ENCODE data around the gene SETDB1.

SETDB1 gene

DNA sequence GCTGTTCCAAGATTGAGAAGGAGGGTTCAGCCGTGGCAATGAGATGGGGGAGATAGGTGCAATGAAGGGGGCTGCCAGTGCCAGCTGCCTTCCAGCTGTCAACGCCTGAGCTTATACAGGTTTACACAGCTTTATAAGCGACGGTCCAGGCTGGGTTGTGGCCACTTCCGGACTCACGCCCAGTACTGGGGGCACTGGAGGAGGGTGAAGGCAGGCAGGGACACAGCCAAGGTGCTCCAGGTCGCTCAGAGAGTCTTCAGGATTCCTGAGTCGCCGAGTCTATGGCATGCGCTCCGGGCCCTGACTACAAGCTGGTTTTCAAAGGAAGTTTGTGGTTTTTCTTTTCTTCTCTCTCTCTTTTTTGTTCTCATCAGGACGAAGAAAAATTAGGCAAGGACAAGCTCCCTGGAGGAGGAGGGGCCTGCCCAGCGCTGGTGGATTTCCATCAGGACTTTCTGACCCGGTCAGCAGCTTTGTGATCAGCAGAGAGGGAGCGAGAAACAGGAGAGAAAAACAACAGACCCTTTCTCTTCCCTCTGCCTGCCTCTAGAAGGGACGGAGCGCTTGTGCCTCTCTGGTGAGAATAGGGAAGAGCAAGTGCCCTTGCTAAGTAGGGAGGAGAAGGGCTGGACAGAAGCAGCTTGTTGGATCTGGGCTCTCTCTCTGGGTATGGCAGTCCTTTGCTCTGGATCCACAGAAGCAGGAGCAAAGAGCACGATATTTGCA, 80.3 kb downstream of the SETDB1 start, which contains the start of gene MINDY1:
MINDY1 (minus strand) TSS at position 576 of the 726 bp plus-strand sequence. CDS start 4,285 bp downstream, outside the sequence.
- peak; percentile 66 for DNase-seq

DNA sequence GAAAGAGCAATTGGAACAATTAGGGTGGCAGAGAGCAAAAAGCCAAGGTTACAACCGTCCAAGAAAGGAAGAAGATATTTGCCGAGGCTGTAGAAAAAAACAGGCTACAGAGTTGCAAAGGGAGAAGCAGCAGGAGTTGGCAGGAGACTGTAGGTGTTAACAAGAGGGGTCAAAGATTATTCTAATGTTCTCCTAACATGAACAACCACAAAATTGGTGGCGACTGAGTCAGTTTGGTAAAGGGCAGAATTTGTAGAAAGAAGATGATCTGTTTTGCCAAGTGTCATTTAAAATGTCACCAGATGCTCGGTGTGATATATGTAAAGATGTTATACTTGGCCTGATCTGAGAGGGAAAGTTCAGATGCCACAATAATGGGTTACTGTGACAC, 81.7 kb downstream of the SETDB1 start:
- DNase-seq: no peak

DNA sequence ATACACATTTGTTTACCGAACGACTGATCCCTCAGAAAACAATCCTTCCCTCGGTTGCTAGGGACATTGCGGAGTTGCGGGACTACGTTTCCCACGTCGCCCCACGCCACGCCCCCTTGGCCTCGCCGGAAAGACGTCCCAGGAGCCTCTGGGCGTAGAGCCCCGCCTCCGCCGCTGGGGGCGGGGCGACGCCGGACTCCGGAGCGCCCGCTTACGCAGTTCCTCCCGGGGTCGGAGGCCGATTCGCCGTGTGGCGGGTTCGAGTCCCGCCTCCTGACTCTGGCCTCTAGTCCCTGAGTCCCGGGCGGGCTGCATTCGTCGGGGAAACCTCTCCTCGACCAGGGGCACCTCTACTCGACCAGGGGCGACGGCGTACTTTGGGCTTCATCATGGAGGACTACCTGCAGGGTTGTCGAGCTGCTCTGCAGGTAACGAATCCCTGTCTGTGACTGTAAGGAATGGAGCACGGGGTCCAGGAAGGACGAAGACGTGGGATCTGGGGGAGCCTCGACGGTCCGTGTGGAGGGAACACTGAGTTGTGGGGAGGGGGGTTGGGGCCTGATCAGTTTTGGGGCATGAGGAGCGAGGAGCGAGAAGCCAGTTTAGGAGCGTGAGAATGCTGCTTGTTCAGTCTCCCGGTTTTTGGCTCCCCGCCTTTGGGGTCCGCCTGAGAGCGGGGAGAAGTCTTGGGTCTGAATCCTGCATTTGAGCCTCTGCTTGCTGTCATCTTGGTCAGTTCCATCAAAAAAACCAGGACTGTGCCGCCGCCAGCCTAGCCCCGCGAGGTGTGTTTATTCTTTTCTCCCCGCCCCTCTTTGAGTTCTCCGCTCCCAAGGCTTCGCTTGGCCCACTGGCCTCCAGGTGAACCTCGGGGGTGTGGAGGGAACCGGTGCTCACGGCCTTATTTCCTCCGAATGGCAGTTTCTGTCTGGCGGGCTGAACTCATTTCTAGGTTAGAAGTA, 82.4 kb downstream of the SETDB1 start, which contains the start of gene PRUNE1:
PRUNE1 (plus strand) TSS at position 206 of the 962 bp plus-strand sequence; CDS start at position 390, 184 bp downstream.
- DNase-seq: peak; percentile 97

DNA sequence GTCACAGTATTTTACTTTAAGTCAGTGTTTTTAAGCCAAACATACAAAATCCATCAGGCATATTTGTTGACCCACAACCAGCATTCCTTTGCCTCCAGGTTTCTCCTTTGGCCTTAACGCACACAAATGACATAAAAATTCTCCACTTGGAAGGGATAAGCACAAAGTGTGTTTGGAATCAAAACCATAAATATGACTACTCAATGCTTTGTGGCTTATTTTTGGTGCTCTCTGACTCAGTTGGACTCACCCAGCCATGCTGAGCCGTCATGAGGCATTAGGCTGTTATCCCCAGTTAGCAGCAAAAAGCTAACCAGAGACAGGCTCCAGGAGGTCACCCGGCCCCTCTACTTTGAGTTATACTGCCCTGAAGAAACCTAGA, 83.0 kb downstream of the SETDB1 start:
- DNase-seq: no peak

DNA sequence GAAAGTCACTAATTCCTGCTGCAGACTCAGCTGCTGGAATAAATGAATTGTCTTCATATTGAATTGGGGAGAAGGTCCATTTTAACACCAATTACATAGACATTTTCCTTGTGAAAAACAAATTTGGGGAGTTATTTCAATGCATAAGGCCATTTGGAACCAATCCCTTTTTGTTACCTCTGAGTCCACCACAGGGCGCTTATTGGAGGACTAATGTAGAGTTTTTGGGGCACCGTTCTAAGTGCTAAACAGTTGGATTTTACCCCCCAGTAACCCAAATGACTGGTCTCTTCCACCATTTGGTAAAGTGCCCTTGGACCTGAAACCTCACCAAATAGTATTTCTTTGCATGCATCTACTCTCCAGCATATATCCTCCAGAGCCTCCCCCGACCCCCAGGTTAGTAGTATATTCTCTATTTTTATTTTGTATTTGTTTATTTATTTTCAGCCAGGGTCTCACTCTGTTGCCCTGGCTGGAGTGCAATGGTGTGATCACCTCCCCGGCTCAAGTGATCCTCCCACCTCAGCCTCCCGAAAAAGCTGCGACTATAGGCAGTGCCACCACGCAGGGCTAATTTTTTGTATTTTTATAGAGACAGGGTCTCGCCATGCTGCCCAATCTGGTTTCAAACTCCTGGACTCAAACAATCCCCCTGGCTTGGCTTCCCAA, 83.6 kb downstream of the SETDB1 start:
- no peak for DNase-seq

DNA sequence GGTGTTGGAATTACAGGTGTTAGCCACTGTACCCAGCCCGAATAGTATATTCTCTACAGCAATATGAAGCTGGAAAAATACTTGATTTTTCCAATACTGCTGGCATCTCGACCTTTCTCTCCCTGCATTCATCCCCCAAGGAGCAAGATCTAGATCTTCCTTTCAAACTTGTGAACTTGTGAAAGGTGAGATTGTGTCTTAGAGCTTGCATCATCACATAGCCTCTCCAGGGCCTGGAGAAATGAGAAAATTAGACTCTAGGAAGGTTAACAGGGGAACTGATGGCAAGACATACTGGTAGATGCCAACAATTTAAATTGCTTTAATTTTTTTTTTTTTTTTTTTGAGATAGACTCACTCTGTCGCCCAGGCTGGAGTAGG, 84.2 kb downstream of the SETDB1 start:
- no peak for DNase-seq

DNA sequence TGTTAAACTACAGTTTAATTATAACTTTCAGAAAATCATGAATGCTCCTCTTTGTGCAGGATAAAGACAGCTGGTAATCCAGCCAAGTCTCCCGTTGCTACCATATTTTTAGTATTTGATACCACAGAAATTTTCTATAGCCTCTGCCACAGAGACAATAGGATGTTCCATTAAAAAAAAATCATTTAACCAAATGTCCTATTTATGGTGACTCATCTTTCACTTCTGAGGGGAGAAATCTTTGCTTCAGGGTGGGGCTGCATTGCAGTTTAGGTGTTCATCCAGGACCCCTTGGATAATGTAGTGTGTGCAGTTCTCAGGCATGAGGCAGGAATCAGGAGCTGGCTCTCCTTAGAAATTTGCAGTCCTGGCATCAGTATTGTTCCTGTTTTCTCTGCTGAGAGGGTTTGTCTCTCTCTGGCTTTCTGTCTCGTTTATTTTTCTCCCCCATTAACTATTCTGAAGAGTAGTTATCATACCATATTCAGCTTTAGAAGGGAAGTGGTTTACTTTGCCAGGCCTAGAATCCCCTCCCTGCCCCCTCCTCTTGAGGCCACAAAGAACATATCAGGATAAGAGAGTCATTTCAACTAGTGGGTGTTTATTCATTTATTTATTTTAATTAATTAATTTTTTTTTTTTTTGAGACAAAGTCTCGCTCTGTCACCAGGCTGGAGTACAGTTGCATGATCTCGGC, 85.1 kb downstream of the SETDB1 start:
- DNase-seq: no peak

DNA sequence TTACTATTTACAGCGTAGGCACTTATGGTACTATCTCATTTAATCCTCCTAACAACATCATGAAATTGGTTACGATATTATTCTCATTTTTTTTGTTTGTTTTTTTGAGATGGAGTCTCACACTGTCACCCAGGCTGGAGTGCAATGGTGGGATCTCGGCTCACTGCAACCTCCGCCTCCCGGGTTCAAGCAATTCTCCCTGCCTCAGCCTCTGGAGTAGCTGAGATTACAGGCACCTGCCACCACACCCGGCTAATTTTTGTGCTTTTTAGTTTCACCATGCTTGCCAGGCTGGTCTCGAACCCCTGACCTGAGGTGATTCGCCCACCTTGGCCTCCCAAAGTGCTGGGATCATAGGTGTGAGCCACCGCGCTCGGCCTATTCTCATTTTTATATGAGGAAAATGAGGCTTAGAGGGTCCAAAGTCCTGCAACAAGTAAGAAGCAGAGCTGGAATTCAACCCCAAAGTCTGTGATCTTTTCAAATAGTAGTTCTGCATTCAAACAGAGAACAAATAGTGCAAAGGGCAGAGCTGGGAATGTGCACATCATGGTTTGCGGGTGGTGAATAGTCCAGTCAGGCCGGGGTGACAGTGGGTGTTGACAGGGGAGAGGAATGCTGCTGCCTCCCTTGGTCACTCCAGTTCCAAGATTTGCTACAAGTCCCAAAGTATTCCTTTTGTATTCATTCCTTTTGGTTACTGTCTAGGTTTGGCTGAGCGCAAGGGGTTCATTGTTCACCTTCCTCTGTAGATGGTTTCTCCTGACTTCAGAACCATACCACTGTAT, 86.7 kb downstream of the SETDB1 start:
- no peak for DNase-seq

DNA sequence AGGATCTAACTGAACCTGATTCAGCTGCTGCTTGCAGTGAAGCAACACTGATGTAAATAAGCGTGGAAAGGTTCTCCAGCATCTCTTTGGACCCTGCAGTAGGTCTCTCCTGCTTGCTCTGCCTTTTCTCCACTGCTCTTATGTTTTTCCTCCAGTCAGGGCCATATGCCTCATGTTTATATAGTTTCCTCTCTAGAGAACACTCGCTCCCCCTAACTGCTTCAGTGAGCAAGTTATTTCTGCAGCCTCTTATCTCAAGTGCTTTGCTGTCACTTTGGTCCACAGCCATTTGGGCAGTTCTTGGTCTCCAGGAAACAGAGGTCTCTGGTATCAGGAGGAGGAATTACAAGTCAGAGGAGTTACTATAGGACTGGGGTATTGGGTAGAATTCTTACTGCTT, 87.4 kb downstream of the SETDB1 start:
- no peak for DNase-seq
